HG03354 (cell line): Measurements from ENCODE around the gene GIGYF2.
"Not testable (repeated sequence)": the region's sequence is repeated elsewhere in the genome, so short reads cannot be mapped to it uniquely, and the experiment has no call there.

ENCODE experiments used
- ATAC-seq: cut with Tn5 transposase; IDR thresholded peaks from one replicate; pipeline ENCODE4 v1.9.1; 2021; ENCODE audit warnings: mild to moderate bottlenecking; ENCODE audit not compliant: unreplicated experiment, poor library complexity, severe bottlenecking

Gene GIGYF2

GRCh38 chr2:232901736-232902578 is 204.8 kb downstream of the GIGYF2 start:
- no peak for ATAC-seq

- ATAC-seq, result no peak
Measured at GRCh38 chr2:232903989-232904388, 206.9 kb downstream of the GIGYF2 start.

GRCh38 chr2:232906867-232907717 is 210.0 kb downstream of the GIGYF2 start:
- ATAC-seq, result not testable (repeated sequence)

- not testable (repeated sequence) for ATAC-seq
Measured at GRCh38 chr2:232907718-232908085, 210.6 kb downstream of the GIGYF2 start.

GRCh38 chr2:232908695-232909094 is 211.6 kb downstream of the GIGYF2 start:
- ATAC-seq, result no peak
